ENCODE data around the gene ANKRD34A. TPM values are rescaled to one million over a fixed set of nuclear protein-coding genes. Genes with fewer than 3 reads are reported as not detected.

Gene ANKRD34A
- total RNA-seq, 1 donor from 2014 or later, result 1.6 TPM

DNA sequence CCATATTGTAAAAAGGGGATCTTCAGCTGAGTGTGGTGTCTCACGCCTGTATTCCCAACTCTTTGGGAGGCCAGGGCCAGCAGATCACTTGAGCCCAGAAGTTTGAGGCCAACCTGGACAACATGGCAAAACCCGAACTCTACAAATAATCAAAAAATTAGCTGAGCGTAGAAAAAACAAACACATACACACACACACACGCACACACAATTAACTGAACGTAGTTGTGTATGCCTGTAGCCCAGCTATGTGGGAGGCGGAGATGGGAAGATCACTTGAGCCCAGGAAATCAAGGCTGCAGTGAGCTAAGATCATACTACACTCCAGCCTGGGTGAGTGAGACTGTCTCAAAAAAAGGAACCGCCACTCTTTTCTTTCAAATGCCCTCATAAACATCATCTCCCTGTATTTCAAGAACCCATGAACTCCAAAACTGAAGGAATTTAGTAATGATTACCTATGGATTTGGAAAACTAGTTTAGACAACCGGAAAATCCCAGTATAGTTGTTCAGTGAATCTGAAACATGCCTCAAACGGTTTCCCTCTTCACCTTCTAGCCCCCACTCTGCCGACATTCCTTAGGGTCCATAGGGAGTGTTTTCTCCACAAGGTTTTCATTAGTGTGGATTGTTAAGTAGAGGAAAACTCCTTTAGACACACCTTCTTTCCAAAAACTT lies 27.5 kb upstream of the ANKRD34A start:
- DNase-seq (ENCODE audit: low read depth), result peak; percentile 47

DNA sequence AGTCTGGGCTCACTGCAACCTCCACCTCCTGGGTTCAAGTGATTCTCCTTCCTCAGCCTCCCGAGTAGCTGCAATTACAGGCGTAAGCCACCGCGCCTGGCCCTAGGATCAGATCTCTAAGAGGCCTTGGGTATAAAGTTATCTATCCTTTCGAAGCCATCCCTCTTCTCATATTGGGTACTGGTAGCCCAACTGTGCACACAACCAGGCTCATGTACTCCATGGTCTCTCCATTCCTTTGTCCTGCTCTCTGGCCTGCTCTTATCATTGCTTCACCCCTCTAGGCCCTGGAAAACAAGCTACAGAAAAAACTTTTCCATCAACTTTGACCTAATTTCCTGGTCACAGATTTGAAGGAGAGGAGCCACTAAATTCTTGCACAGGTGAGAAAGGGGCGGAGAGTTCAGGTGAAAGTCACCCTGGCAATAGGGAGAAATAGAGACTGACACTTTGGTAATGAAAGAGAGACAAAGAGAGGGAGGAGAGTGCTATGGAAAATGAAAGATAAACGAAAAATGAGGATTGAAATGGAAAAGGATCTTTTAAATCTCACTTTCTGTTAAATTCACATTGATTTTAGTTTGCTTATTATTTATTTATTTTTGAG lies 26.0 kb upstream of the ANKRD34A start:
- DNase-seq (ENCODE audit: low read depth), result peak; percentile 50

DNA sequence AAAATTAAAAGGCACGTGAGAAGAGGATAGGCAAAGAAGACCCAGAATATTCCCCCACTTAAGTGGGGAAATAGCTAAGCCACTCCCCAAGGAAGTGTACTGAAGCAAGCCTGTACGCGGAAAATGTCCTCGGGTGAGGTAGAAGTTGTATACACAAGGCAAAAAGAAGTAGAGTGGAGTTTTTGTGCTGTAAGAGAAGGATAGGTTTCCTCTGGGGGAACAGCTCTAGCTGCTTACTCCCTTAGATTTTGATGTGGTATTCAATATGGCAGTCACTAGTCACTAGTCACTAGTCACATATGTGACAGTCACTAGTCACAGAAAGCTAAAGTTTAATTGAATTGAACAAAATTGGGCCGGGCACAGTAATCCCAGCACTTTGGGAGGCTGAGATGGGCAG lies 24.4 kb upstream of the ANKRD34A start:
- no peak for DNase-seq (ENCODE audit: low read depth)

DNA sequence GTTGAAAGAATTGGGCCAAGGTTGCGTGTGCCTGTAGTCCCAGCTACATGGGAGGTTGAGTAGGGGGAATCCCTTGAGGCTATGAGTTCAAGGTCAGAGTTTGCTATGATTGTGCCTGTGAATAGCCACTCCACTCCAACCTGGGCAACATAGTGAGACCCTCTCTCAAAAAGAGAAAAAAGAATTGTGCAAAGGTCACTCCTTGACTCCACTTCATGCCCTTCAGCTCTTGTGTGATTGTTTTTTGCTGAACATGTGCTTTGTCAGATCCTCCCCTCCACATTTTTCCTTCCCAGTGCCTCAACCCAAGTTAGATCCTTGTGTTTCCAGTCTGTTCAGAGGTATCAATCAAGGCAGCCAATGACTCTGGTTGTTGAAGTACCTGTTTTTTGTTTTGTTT lies 23.6 kb upstream of the ANKRD34A start:
- DNase-seq (ENCODE audit: low read depth), result no peak

DNA sequence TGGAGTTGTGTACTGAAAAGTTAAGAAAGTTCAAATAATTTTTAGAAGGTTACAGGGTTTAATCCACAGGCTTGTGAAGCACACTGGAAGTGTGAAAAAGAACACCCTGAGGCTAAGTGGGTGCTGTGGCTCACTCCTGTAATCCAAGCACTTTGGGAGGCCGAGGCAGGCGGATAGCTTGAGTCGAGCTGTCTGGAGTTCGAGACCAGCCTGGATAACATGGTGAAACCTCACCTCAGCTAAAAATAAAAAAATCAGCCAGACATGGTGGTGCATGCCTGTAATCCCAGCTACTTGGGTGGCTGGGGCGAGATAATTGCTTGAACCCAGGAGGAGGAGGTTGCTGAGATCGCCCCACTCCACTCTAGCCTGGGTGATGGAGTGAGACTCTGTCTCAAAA lies 22.2 kb upstream of the ANKRD34A start:
- DNase-seq (ENCODE audit: low read depth), result no peak

DNA sequence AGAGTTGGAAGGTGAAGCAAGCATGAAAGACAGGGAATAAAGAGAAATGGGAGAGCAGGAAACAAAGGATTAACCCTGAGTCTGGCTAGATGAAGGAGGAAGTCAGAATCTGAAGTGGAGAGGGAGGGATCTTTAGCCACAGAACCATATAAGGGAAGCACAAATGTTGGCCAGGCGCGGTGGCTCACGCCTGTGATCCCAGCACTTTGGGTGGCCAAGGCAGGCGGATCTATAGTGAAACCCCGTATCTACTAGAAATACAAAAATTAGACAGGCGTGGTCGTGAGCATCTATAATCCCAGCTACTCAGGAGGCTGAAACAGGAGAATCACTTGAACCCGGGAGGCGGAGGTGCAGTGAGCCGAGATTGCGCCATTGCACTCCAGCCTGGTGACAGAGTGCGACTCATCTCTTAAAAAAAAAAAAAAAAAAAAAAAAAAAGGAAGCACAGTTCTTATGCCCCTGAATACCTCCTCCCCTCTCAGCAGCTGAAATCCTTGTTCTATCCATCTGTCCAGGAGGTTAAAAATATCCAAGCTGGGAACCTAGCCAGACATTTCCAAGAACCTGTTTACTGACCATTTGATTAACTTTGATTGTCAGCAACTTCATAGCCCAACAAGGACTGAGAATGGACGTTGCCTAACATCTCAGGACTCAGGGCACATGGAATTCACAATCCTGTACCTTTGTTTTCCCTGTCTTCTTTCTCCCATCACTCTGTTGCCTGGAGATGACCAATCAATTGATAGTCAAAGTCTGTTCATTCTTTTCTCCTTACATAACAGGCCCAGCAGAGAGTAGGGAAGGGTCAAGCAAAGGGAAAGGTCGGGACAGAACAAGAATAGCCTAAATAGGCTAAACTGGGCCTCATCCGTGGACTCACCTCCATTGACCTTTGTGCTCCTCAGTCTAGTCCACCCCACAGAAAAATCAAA lies 21.4 kb upstream of the ANKRD34A start:
- DNase-seq (ENCODE audit: low read depth), result peak; percentile 98

DNA sequence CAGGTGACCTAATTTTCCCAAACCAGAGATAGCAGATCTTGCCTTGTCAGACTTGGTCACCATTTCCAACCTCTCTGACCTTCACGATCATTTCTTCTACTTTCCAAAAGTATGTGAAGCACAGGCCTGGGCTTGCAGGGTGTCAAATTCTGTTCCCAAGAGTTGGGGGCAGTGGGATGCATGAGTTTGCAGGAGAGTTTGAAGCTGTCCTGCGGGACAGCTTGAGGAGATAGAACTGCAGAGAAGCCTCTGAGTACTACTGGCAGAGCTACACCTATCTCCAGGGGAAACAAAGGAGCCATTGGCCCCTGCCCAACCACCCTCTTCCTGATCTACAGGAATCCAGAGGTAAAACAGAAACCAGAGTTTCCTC lies 20.7 kb upstream of the ANKRD34A start:
- DNase-seq (ENCODE audit: low read depth), result no peak

DNA sequence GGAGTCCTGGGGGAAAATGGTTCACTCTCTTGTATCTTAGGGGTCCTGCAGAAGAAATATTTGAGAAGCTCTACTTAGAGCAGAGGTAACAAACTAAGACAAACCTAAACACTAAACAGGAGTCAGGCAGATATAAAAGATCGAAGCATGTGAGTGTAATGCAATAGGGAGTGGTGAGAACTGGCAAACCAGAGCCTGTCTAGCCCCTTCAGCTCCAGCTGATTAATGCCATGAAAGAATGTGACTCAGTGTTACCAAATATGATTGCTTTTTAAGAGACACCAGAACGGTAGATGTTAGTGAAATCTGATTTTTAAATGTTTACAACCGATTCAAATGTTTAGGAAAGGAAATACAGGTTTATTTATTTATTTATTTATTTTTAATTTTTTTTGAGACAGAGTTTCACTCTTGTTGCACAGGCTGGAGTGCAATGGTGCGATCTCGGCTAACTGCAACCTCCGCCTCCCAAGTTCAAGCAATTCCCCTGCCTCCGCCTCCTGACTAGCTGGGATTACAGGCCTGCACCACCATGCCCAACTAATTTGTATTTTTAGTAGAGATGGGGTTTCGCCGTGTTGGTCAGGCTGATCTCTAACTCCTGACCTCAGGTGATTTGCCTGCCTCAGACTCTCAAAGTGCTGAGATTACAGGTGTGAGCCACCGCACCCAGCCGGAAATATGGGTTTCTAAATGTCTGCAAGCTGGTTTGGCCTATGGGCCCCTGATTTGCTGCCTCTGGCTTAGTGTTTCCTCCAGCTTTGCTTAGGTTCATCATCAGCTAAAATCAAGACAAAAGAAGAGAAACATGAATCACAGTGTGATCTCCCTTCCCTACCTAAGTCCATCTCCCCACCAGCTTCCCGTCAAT lies 19.8 kb upstream of the ANKRD34A start:
- DNase-seq (ENCODE audit: low read depth), result peak; percentile 47

DNA sequence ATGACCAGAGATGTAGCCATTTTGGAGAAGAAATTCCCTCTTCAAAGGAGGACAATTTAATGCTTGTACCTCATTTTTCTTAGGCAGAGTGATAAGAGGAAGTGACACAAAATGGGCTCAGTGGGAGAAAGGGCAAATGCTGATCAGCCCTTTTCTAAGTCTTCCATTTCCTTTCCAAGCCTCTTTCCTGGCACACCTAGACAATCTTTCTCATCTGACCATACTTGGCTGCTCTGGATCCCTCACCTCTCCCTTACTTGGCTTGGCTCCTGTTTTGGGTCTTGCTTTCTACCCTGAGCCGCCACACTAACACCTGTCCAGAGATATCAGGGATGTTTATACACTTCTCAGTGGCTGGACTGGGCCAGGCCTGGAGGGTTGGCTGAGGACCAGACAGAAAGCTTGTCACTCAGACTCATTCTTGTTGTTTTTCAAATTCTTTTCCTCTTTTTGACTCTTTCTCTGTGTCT lies 18.9 kb upstream of the ANKRD34A start:
- DNase-seq (ENCODE audit: low read depth), result peak; percentile 95

DNA sequence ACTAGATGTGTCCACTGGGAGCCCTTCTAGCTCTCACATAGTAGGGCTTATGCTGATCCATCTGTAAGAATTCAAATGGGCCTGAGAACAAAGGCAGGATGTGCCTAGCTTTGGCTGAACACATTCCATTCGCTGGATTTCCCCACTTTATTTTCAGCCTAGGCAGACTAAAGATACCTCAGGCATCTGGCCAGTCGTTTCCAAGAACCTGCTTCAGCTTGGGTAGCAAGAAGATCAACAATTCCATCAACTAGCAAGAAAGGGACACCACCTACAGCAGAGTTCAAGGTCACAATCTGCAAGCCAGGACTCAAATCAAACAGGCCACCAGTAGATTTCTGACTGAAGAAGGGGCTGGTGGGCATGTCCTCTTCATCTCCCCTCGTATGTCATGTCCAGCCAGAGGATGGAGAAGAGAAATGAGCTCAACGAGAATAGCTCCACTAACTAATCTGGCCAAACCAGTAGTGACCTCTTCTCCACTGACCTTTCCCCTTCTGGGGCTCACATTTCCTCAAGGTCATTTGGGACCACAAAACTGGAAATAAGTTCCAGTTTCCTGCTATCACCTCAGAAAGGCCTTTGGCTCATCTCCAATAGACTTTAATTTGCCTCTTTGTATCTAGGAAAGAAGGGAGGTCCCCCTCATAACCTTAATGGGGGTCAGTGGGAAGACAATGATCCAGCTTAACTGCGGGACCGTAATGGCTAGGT lies 17.8 kb upstream of the ANKRD34A start:
- DNase-seq (ENCODE audit: low read depth), result peak; percentile 49

DNA sequence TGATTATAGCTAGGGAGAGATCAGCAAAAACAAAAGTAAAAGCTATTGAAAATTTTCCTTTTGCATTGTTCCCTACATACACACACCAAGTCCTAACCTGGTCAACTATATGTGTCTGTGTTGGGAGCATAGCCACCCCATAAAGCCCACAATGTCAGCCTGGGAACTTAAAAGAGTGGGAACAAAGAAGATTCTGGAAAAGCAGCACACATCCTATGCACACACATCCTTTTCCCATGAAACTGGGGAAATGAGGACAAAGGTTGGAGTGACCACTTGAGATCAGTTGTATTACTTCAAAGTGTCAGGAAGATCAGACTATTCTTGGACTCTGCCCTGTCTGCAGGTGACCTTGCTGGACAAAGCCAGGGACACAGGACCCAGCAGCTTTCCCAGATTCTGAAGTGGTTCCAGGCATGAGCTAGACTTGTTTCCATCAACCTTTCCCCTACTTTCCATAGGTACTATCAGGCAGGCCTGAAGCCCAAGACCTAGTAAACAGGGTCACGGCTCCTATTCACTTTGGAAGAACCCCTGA lies 16.2 kb upstream of the ANKRD34A start:
- DNase-seq (ENCODE audit: low read depth), result no peak

DNA sequence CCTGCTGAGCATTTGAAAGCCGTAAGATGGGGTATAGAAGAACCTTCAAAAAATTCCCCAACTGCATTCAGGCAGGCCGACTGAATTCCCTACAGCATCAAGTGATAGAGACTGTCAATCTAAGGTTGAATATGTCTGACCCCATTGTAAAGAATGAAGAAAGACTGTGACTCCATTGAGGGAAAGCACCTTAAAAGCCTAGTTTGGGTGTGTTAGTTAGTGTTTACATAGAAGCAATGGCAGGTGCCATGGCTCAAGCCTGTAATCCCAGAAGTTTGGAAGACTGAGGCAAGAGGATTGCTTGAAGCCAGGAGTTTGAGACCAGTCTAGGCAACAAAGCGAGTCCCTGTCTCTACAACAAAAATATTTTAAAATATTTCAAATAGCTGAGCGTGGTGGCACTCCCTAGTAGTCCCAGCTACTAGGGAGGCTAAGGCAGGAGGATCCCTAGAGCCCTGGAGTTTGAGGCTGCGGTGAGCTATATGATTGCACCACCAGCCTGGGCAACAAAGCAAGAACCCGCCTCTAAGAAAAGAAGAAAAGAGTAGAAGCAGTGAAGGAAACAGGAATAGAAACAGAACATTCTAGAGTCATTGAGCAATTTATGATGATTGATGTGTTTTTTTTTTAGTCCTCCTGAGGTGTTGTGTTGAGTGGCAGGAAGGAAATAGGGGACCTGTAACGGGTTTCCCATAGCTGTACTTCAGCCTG lies 15.5 kb upstream of the ANKRD34A start:
- no peak for DNase-seq (ENCODE audit: low read depth)

DNA sequence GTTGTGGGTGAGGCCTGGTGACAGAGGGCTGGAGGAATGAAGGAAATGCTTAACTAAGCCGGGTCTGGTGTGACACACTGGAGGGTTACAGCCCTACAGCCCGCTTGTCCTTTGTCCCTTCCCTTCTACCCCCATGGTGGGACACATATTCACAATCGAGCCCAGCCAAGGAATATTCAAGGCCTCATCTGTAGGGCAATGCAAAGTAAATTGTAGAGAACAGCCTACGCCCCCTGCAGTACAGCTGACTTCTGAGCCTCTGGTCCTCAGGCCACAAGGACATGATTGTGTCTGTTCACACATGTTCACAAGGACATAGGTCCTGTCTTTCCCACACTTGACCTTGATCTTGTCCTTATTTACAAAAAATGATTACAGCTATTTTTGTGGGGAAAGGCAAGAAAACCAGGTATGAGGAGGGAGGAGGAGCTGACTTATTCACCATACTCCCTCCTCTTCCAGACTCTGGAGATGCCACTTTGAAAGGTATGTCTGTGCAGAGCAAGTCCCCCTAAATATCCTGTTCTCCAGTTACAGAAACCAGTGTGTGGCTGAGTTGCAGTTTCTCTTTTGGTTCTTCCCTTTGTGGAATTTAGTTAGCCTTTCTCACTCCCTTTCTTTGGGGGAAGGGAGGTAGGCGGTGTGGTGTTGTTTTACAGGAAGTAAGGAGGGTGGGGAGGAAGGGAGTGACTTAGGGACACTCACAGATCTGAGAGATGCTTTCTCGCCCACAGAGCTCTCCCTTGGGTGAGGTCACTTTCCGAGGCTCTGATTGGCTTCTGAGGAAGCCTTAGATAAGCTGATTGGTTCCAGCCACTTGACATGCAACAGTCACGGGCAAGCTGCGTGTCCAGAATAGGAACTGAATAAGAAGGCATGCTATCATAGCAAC lies 14.7 kb upstream of the ANKRD34A start:
- peak; percentile 100 for DNase-seq (ENCODE audit: low read depth)

DNA sequence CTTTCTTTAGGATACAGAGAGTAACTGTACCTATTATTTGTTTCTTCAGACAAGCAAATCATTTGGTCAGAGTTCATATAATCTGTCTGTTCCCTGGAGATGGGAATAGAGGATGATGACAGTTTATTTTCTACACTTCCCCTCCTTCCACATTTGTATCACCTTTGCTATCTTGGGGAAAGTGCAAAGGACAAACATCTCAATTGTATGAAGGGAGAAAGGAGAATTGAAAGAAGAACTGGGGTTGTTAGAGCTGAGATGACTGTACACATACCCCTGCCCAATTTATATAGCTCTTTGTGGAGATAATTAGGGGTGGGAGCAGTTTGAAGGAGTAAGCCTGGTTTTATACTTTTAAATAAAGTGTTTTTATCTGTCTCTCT lies 14.1 kb upstream of the ANKRD34A start:
- DNase-seq (ENCODE audit: low read depth), result no peak

DNA sequence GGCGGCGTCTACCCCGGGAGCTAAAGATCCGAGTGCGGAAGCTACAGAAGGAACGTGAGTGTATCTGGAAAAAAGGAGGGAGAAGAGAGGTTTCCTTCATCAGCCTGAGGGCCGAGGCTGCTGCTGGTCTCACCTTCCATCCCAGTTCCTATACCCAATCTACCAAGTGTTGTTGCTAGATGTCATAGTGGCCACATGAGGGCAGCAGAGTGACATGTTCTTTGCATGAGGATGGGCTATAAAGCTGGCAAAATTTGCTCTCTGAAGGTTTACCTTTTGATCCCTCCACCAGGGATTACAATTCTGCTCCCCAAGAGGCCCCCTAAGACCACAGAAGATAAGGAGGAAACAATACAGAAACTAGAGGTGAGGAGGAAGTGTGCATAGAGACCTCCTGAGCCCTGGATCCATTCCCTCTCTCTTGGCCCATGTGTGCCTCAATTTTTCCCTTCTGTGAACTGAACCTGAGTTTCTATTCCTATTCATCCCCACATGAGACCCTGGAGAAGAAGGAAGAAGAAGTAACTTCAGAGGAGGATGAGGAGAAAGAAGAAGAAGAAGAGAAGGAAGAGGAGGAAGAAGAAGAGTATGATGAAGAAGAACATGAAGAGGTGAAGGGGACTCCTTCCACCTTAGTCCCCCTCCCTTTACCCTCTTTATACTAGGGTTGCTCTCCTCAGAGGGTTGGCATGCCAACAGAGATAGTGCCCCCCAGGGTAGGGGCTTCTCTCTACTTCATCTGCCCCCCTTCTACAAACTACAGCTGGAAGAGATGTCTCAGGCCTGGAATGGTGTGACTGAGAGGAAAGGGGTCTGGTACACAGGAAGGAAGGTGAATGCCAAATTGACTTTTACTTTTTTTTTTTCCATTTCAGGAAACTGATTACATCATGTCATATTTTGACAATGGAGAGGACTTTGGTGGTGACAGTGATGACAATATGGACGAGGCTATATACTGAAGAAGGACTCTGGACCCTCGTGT lies 13.4 kb upstream of the ANKRD34A start:
- DNase-seq (ENCODE audit: low read depth), result peak; percentile 83

DNA sequence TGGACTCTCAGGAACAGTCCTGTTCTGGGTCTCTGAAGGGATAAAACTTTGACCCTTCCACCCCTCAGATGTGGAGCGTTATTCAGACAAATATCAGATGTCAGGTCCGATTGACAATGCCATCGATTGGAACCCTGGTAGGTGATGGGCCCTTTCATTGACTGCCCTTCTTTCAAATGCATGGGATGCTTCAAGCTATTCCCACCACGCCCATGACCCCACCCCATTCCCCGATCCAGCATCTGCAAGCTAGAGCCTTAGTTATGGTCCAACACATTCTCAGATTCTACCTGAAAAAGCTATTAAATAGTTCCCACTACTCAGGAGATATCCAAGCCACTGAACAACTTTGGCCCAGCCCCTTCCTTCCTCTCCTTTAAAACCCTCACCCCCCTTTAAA lies 12.6 kb upstream of the ANKRD34A start:
- no peak for DNase-seq (ENCODE audit: low read depth)

DNA sequence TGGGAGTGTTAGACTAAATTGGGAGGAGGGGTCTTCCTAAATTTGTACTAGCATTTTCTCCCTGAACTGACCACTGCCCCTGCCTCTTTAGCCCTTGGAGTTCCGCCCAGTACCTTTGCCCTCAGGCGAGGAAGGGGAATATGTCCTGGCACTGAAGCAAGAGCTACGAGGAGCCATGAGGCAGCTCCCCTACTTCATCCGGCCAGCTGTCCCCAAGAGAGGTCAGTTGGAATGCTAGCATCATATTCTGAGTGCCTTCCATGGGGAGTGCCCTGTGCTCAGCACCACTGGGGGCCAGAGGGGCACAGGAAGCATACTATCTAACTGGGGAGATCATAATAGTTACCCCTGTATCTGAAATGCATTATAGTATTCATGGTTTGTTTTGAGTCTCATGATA lies 10.8 kb upstream of the ANKRD34A start:
- DNase-seq (ENCODE audit: low read depth), result peak; percentile 90

Measured in myocyte (in vitro differentiated cells).